Muscle layer of colon (tissue), 2 donors: ENCODE data around the gene ANKS4B.
A peak's percentile ranks its signal among the peaks of the same experiment; 100 is the strongest.
"Not testable (repeated sequence)": the region's sequence is repeated elsewhere in the genome, so short reads cannot be mapped to it uniquely, and the experiment has no call there.

Source experiments
- H3K27ac ChIP-seq: one replicate; pipeline ENCODE4 v1.7.0; 2013; ENCODE audit warnings: low read depth, mild to moderate bottlenecking, low read length, moderate library complexity
- H3K27me3 ChIP-seq, 2 donors: one replicate each; pipeline ENCODE4 v1.7.0; 2013; ENCODE audit warnings: low read length in 2 of 2, mild to moderate bottlenecking in 2 of 2; ENCODE audit not compliant: insufficient read depth in 2 of 2, control insufficient read depth in 1 of 2
- H3K36me3 ChIP-seq: one replicate; pipeline ENCODE4 v1.7.0; 2013; ENCODE audit warnings: mild to moderate bottlenecking, low read length; ENCODE audit not compliant: insufficient read depth
- H3K4me1 ChIP-seq: one replicate; pipeline ENCODE4 v1.7.0; 2013; ENCODE audit warnings: mild to moderate bottlenecking, low read length; ENCODE audit not compliant: insufficient read depth
- H3K4me3 ChIP-seq, 2 donors: one replicate each; pipeline ENCODE4 v1.7.0; 2013; ENCODE audit warnings: low read length in 2 of 2, low read depth in 1 of 2, mild to moderate bottlenecking in 1 of 2, moderate library complexity in 1 of 2
- H3K9ac ChIP-seq: one replicate; pipeline ENCODE4 v1.7.0; 2013; ENCODE audit warnings: low read length
- H3K9me3 ChIP-seq: one replicate; pipeline ENCODE4 v1.7.0; 2013; ENCODE audit warnings: mild to moderate bottlenecking, low read length
- donor health status: abdominal sarcoma.
- donor health status: Adenocarcinoma of cecum.

ANKS4B gene

DNA sequence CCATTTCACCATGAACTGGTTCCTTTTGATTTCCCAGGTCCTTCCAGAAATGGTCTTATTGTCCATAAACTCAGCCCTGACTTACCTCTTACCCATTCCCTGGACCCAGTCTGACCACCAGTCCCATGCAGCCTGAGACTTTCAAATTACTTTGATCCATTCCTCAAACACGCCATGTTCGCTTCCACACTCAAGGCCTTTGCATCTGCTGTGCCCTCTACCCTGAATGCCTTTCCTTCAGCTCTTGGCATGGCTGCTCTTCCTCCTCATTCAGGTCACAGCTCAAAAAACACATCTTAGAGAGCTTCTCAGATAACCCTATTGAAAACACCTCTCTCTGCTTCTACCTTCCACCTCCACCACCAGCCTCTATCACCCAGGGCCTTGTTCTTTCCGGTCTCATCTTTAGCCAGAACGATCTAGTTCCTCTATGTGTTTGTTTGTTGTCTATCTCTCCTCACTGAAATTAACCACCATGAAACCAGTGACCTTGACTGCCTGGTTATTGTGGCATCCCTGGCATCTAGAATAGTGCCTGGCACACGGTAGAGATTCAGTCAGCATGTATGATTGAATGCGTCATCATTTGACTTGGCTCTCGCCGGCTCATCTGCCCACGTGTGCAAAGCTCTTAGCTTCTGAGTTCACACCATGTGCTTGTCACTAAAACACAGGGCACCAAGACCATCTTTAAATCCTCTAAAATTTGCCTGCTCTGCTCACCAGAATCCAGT is 31.8 kb downstream of the ANKS4B start:
- no peaks in the 10 kb centered on the region for H3K36me3 ChIP-seq
- no peaks in the 10 kb centered on the region for H3K9me3 ChIP-seq
- peaks cover 13% of the 10 kb centered on the region for H3K4me1 ChIP-seq
- H3K27me3 ChIP-seq: no peaks in the 10 kb centered on the region
- no peak overlapping the region for H3K27ac ChIP-seq
- no peak overlapping the region for H3K4me3 ChIP-seq
- H3K9ac ChIP-seq: no peak overlapping the region

DNA sequence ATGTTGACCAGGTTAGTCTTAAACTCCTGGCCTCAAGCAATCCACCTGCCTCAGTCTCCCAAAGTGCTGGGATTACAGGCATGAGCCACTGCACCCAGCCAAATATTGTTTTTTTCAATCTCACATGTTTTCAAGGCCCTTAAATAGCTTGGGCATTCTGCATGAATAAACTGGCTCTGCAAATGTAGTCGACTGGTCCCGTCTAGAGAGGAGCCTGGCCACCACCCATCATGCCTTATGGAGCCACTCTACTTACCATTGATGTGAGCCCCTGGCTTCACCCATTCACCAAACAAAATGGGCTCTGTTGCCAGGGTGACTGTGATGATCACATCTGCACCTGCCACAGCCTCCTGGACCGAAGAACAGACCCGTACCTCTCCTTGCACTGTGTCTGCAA is 33.8 kb downstream of the ANKS4B start:
- no peak overlapping the region for H3K4me3 ChIP-seq

DNA sequence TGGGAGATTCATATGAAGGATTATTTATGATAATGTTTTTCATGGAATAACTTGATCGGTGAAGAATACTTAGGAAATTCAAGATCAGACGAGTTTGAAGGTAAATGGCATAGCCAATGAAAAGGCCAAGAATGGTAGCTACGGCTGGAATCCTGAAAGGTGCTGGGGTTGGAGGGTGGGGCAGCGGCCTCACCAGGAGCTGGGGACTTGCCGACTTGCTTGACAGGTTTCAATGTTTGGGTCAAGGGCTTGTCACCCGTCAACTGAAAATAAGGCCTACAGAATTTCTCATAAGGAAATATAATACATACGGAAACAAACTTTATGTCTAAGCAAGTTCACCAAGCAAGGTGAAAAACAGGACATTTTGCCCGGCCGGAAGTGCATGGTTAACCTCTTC is 34.7 kb downstream of the ANKS4B start:
- Histone ChIP-seq H3K27ac (no peak overlapping the region), H3K9me3 (no peaks in the 10 kb centered on the region), H3K9ac (no peak overlapping the region), H3K27me3 (no peaks in the 10 kb centered on the region), H3K36me3 (no peaks in the 10 kb centered on the region), H3K4me3 (no peak overlapping the region), H3K4me1 (peaks cover 13% of the 10 kb centered on the region)

More for the DNA sequence above, 33.8 kb downstream of the ANKS4B start:
- no peak overlapping the region for H3K27ac ChIP-seq
- H3K9me3 ChIP-seq: no peaks in the 10 kb centered on the region
- H3K36me3 ChIP-seq: no peaks in the 10 kb centered on the region
- H3K4me1 ChIP-seq: peaks cover 13% of the 10 kb centered on the region
- H3K9ac ChIP-seq: no peak overlapping the region
- no peaks in the 10 kb centered on the region for H3K27me3 ChIP-seq

GRCh38 chr16:21272253-21272652 is 38.8 kb downstream of the ANKS4B start:
- no peak overlapping the region for H3K4me3 ChIP-seq
- no peaks in the 10 kb centered on the region for H3K4me1 ChIP-seq
- H3K9ac ChIP-seq: no peak overlapping the region
- H3K27ac ChIP-seq: no peak overlapping the region
- no peaks in the 10 kb centered on the region for H3K36me3 ChIP-seq
- H3K27me3 ChIP-seq: no peaks in the 10 kb centered on the region
- no peaks in the 10 kb centered on the region for H3K9me3 ChIP-seq

DNA sequence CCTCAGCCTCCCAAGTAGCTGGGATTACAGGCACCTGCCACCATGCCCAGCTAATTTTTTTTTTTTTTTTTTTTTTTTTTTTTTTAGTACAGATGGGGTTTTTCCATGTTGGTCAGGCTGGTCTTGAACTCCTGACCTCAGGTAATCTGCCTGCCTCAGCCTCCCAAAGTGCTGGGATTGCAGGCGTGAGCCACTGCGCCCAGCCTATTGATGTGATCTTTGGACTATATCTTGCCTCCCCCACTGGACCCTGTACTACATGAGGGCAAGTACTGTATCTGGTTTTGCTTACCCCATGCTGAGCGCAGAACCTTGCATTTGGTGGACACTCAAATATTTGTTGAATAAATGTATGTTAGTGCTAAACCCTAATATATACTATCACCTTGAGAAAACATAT is 39.3 kb downstream of the ANKS4B start:
- not testable (repeated sequence) for H3K9me3 ChIP-seq, H3K36me3 ChIP-seq, H3K9ac ChIP-seq, H3K27me3 ChIP-seq, H3K4me1 ChIP-seq, H3K4me3 ChIP-seq, H3K27ac ChIP-seq

GRCh38 chr16:21274172-21274726 is 40.8 kb downstream of the ANKS4B start:
- H3K9ac ChIP-seq: no peak overlapping the region
- no peak overlapping the region for H3K4me3 ChIP-seq
- H3K36me3 ChIP-seq: no peaks in the 10 kb centered on the region
- H3K9me3 ChIP-seq: no peaks in the 10 kb centered on the region
- H3K27me3 ChIP-seq: no peaks in the 10 kb centered on the region
- peaks cover 6% of the 10 kb centered on the region for H3K4me1 ChIP-seq
- no peak overlapping the region for H3K27ac ChIP-seq

- no peaks in the 10 kb centered on the region for H3K27me3 ChIP-seq
- peaks cover 6% of the 10 kb centered on the region for H3K4me1 ChIP-seq
- no peak overlapping the region for H3K27ac ChIP-seq
- H3K9ac ChIP-seq: no peak overlapping the region
- H3K9me3 ChIP-seq: no peaks in the 10 kb centered on the region
- no peaks in the 10 kb centered on the region for H3K36me3 ChIP-seq
- H3K4me3 ChIP-seq: no peak overlapping the region
Measured at GRCh38 chr16:21275529-21275928, 42.0 kb downstream of the ANKS4B start.

- no peaks in the 10 kb centered on the region for H3K36me3 ChIP-seq
- H3K4me3 ChIP-seq: no peak overlapping the region
- H3K4me1 ChIP-seq: peaks cover 6% of the 10 kb centered on the region
- H3K27me3 ChIP-seq: no peaks in the 10 kb centered on the region
- H3K27ac ChIP-seq: no peak overlapping the region
- H3K9me3 ChIP-seq: no peaks in the 10 kb centered on the region
- H3K9ac ChIP-seq: no peak overlapping the region
Measured at GRCh38 chr16:21276090-21276489, 42.6 kb downstream of the ANKS4B start.

GRCh38 chr16:21277045-21277926 is 43.8 kb downstream of the ANKS4B start:
- Histone ChIP-seq H3K9ac (no peak overlapping the region), H3K4me1 (peaks cover 6% of the 10 kb centered on the region), H3K9me3 (no peaks in the 10 kb centered on the region), H3K27ac (no peak overlapping the region), H3K36me3 (no peaks in the 10 kb centered on the region), H3K4me3 (peak overlapping the region in 1 of 2 donors; percentile 66), H3K27me3 (no peaks in the 10 kb centered on the region)

DNA sequence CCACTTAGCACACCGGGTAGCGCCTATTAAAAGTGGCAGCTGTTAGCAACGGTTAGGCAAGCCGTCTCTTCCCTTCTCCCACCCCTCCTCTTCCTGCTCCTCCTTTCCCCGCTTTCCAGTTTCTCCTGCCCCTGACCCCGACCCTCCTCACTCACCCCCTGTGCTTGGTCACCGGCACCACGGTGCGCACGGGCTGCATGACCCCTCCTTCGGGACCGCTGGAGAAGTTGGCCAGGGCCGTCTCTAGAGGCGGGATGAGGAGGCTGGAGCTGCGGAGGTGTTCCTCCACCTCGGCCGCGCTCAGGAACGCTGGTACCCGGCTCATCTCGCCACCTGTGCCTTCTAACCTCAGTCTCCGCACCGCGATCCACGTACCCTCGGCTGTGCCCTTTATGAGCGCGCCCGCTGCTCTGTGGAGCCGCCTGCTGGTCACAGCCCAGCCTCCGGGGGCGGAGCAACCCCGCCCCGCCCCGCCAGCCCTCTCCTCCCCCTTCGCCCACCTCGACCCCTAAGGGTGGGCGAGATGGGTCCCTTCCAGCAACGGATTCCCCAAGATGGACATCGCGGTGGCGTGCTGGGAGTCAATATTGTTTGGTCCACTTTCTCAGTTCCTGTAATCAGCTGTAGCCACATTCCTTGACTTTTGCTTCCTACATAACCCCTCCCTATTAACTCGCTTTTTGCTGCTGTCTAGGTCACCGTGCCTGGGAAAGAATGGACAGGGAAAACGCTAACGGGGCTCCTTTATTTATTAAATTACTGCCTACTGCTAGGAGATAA is 44.6 kb downstream of the ANKS4B start, which contains the start of gene CRYM:
CRYM (minus strand) TSS at position 364 of the 780 bp plus-strand sequence; CDS start at position 325, 39 bp downstream.
- Histone ChIP-seq H3K4me1 (peaks cover 6% of the 10 kb centered on the region), H3K36me3 (no peaks in the 10 kb centered on the region), H3K27me3 (no peaks in the 10 kb centered on the region), H3K27ac (no peak within 1 kb of the TSS), H3K4me3 (peak within 1 kb of the TSS; percentile 22 to 66), H3K9ac (no peak within 1 kb of the TSS), H3K9me3 (no peaks in the 10 kb centered on the region)

DNA sequence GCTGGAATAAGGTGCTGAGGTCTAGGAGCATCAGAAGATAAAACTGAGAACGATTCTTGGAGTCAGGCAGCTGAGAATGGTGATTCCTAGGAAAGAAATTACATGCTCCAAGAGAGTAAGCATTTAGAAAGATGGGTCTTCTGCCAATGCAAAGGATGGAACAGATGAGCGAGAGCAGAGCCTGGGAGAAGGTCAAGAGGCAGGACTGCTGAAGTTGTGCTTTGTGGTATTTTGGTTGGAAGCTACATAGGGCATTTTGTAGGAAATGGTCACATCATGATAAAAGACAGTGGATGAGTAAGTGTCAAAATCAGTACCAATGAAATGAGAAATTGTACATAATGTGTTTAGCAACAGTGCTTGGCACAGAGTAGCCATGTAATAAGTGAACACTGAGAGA is 46.0 kb downstream of the ANKS4B start:
- Histone ChIP-seq H3K36me3 (no peaks in the 10 kb centered on the region), H3K4me3 (no peak overlapping the region), H3K9ac (no peak overlapping the region), H3K27me3 (no peaks in the 10 kb centered on the region), H3K9me3 (no peaks in the 10 kb centered on the region), H3K4me1 (peaks cover 10% of the 10 kb centered on the region), H3K27ac (no peak overlapping the region)
